ENCODE measurements around the gene SPA17.
A peak's percentile ranks its signal among the peaks of the same experiment; 100 is the strongest.

SPA17 gene

GRCh38 chr11:124638500-124638899 lies 35.2 kb upstream of the SPA17 start:
- Histone ChIP-seq H3K27ac (no peak overlapping the region), H3K4me3 (no peak overlapping the region)
- no peak for DNase-seq (ENCODE audit: low spot score)
- no peak for TF ChIP-seq CTCF (IDR thresholded peaks at IDR 0.05)

GRCh38 chr11:124639186-124639585 lies 34.5 kb upstream of the SPA17 start:
- TF ChIP-seq CTCF (IDR thresholded peaks at IDR 0.05) = no peak
- Histone ChIP-seq H3K4me3 (no peak overlapping the region), H3K27ac (no peak overlapping the region)
- no peak for DNase-seq (ENCODE audit: low spot score)

GRCh38 chr11:124640666-124641065 lies 33.0 kb upstream of the SPA17 start:
- H3K4me3 ChIP-seq = no peak overlapping the region
- DNase-seq (ENCODE audit: low spot score) = no peak
- TF ChIP-seq CTCF (IDR thresholded peaks at IDR 0.05) = no peak
- H3K27ac ChIP-seq = no peak overlapping the region

GRCh38 chr11:124642628-124643027 lies 31.1 kb upstream of the SPA17 start:
- Histone ChIP-seq H3K27ac (no peak overlapping the region), H3K4me3 (no peak overlapping the region)
- TF ChIP-seq CTCF (IDR thresholded peaks at IDR 0.05) = no peak
- no peak for DNase-seq (ENCODE audit: low spot score)

GRCh38 chr11:124643042-124643604 lies 30.6 kb upstream of the SPA17 start:
- no peak for TF ChIP-seq CTCF (IDR thresholded peaks at IDR 0.05)
- no peak overlapping the region for H3K4me3 ChIP-seq
- peak overlapping the region; percentile 15 to 56 for H3K27ac ChIP-seq
- no peak for DNase-seq (ENCODE audit: low spot score)

GRCh38 chr11:124643605-124644425 lies 29.9 kb upstream of the SPA17 start:
- no peak for TF ChIP-seq CTCF (IDR thresholded peaks at IDR 0.05)
- peak overlapping the region; percentile 24 to 56 for H3K27ac ChIP-seq

More at GRCh38 chr11:124643605-124644425, 29.9 kb upstream of the SPA17 start:
- no peak for DNase-seq (ENCODE audit: low spot score)
- H3K4me3 ChIP-seq = no peak overlapping the region

Measured in coronary artery (tissue), 2 donors.